GM15510 (cell line): ENCODE results near the gene CXCR5.

ENCODE experiments used
- POLR2A ChIP-seq: IDR thresholded peaks from 3 replicates; pipeline ENCODE4 v1.6.1; 2011; ENCODE audit warnings: borderline replicate concordance; ENCODE audit not compliant: insufficient read length; ENCODE audit errors: extremely low read depth

Gene CXCR5

GRCh38 chr11:118892514-118892913 lies 8.8 kb downstream of the CXCR5 start:
- TF ChIP-seq POLR2A: no peak

DNA sequence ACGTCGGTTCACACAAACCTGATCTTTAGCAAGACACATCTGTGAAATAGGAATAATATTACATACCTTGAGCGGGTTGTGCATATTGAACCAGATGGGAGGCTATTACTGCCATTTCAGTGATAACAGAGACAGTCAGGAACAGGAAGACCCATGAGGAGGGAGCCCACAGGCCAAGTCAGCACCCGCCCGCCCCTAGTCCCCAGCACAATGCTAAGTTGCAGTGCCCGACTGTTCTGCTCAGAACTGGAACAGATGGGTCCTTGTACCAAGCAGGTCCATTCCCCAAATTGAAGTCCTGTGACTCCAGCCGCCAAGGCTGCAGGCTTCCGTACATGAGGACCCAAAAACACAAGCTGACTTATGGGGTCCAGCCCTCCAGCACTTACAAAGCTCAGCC lies 9.3 kb downstream of the CXCR5 start:
- no peak for TF ChIP-seq POLR2A

DNA sequence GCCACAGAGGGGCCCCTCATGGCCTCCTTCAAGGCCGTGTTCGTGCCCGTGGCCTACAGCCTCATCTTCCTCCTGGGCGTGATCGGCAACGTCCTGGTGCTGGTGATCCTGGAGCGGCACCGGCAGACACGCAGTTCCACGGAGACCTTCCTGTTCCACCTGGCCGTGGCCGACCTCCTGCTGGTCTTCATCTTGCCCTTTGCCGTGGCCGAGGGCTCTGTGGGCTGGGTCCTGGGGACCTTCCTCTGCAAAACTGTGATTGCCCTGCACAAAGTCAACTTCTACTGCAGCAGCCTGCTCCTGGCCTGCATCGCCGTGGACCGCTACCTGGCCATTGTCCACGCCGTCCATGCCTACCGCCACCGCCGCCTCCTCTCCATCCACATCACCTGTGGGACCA lies 10.0 kb downstream of the CXCR5 start:
- no peak for TF ChIP-seq POLR2A

DNA sequence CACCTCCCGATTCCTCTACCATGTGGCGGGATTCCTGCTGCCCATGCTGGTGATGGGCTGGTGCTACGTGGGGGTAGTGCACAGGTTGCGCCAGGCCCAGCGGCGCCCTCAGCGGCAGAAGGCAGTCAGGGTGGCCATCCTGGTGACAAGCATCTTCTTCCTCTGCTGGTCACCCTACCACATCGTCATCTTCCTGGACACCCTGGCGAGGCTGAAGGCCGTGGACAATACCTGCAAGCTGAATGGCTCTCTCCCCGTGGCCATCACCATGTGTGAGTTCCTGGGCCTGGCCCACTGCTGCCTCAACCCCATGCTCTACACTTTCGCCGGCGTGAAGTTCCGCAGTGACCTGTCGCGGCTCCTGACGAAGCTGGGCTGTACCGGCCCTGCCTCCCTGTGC lies 10.5 kb downstream of the CXCR5 start:
- TF ChIP-seq POLR2A: no peak

DNA sequence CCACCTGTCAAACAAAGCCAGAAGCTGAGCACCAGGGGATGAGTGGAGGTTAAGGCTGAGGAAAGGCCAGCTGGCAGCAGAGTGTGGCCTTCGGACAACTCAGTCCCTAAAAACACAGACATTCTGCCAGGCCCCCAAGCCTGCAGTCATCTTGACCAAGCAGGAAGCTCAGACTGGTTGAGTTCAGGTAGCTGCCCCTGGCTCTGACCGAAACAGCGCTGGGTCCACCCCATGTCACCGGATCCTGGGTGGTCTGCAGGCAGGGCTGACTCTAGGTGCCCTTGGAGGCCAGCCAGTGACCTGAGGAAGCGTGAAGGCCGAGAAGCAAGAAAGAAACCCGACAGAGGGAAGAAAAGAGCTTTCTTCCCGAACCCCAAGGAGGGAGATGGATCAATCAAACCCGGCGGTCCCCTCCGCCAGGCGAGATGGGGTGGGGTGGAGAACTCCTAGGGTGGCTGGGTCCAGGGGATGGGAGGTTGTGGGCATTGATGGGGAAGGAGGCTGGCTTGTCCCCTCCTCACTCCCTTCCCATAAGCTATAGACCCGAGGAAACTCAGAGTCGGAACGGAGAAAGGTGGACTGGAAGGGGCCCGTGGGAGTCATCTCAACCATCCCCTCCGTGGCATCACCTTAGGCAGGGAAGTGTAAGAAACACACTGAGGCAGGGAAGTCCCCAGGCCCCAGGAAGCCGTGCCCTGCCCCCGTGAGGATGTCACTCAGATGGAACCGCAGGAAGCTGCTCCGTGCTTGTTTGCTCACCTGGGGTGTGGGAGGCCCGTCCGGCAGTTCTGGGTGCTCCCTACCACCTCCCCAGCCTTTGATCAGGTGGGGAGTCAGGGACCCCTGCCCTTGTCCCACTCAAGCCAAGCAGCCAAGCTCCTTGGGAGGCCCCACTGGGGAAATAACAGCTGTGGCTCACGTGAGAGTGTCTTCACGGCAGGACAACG lies 11.7 kb downstream of the CXCR5 start:
- no peak for TF ChIP-seq POLR2A

DNA sequence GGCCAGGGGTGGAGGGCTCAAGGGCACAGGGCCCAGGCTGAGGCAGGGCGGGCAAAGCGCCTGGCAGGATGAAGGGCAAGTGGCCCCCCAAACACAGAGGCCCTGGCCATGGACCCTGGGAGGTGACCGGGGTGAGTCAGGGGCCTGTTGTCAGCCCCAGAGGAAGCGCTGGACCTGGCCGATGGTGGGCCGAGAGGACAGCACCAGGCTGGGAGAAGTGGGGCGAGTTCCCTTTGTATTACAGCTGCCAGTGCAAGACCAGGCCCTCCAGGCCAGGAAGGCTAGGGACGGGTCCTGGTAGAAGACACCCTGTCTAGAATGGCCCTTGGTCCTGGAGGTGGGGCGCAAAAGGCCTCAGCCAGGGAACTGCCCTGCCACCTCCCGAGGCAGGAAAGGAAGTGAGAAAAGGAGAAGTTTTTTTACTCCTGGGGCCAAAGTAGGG lies 12.8 kb downstream of the CXCR5 start:
- TF ChIP-seq POLR2A: no peak

- TF ChIP-seq POLR2A: no peak
These were observed 13.4 kb downstream of the CXCR5 start for GRCh38 chr11:118896921-118897591.

DNA sequence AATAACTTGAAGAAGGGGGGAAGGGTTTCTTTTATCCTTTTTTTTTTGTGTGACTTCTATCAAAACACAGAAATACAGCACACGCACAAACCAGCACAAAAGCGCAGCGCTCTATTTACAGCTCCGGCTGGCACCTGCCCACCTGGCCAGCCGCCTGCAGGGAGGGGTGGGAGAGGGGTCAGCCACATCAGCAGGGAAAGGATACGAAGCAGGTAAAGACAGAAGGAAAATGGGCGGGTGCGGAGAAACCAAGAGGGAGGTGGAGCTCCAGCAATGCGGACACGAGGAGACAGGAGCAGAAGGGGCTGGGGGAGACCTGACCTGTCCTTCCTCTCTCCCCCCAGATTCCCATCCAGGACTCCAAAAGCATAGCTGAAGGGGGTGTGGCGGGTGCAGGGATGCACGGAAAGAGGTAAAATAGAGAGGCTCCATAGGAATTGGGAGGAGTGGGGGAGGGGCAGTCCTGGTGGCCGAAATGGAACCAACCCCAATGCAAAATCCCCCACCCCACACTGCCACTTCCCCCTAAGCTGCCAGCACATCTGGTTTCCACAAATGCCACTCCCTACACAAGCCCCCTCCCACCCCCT lies 14.1 kb downstream of the CXCR5 start:
- no peak for TF ChIP-seq POLR2A

- TF ChIP-seq POLR2A: no peak
These were observed 15.0 kb downstream of the CXCR5 start for GRCh38 chr11:118898400-118899295.

DNA sequence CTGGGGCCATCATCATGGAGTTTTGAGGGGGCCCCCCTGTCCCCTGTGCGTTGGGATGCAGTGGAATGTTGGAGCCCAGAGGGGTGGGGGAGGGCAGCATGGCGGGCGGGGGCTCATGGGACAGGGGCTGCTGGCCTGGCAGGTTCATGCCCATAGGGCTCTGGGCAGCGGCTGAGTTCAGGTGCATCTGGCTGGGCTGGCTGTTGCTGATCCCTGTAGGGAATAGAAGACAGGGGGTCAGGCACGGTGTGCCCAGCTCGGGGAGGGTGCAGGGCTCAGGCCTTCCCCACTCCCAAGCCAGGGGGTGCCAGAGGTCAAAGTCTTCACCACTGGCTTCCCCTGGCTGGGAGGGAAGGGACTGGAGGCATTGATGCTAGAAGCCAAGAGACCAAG lies 15.6 kb downstream of the CXCR5 start:
- TF ChIP-seq POLR2A: no peak

- no peak for TF ChIP-seq POLR2A
These were observed 16.1 kb downstream of the CXCR5 start for GRCh38 chr11:118899706-118900360.

DNA sequence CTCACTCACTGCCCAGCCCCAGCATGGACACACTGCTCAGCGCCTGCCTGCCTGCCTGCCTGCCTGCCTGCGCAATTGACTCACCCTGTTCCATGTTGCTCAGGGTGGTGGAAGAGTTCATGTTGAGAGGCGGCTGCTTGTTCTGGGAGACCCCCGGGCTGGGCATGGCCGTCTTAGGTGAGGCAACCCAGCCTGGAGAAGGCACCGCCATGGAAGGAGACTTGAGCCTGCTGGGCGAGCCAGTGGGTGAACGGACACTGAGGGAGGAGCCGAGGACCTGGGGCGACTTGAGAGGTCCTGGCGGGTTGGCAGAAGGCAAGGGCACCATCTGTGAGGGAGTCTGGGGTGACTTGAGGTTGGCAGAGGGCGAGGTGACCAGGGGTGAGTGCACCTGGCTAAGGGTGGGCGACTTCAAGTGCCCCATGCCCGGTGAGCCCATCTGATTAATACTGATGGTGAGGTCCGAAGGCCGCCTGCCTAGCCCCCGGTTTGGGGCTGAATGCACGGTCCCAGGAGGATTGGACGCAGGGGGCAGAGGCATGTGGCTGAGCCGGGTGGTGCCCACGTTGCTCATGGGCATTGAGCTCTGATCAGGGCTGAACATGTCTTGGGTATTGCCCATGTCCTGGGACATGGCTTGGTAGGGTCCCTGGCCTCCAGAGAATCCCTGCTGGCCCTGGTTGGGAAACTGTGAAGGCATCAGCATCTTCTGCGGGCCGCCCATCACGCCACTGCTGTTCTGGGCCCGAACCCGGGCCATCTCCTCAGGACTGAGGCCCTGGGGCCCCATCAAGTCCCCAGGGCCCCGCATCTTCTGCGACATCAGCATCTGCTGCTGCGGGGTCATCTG lies 17.1 kb downstream of the CXCR5 start:
- no peak for TF ChIP-seq POLR2A

- no peak for TF ChIP-seq POLR2A
These were observed 18.0 kb downstream of the CXCR5 start for GRCh38 chr11:118901494-118902335.
